GM12874 (cell line): Measurements from ENCODE around the gene LPP.

Source experiments
- TF ChIP-seq, protein P1 (sequence below): IDR thresholded peaks from 2 replicates; pipeline ENCODE4 v1.5.1; 2011; ENCODE audit warnings: low read depth, mild to moderate bottlenecking, control low read depth, low read length, moderate library complexity; ENCODE audit not compliant: insufficient read depth

LPP gene, protein sequence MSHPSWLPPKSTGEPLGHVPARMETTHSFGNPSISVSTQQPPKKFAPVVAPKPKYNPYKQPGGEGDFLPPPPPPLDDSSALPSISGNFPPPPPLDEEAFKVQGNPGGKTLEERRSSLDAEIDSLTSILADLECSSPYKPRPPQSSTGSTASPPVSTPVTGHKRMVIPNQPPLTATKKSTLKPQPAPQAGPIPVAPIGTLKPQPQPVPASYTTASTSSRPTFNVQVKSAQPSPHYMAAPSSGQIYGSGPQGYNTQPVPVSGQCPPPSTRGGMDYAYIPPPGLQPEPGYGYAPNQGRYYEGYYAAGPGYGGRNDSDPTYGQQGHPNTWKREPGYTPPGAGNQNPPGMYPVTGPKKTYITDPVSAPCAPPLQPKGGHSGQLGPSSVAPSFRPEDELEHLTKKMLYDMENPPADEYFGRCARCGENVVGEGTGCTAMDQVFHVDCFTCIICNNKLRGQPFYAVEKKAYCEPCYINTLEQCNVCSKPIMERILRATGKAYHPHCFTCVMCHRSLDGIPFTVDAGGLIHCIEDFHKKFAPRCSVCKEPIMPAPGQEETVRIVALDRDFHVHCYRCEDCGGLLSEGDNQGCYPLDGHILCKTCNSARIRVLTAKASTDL

DNA sequence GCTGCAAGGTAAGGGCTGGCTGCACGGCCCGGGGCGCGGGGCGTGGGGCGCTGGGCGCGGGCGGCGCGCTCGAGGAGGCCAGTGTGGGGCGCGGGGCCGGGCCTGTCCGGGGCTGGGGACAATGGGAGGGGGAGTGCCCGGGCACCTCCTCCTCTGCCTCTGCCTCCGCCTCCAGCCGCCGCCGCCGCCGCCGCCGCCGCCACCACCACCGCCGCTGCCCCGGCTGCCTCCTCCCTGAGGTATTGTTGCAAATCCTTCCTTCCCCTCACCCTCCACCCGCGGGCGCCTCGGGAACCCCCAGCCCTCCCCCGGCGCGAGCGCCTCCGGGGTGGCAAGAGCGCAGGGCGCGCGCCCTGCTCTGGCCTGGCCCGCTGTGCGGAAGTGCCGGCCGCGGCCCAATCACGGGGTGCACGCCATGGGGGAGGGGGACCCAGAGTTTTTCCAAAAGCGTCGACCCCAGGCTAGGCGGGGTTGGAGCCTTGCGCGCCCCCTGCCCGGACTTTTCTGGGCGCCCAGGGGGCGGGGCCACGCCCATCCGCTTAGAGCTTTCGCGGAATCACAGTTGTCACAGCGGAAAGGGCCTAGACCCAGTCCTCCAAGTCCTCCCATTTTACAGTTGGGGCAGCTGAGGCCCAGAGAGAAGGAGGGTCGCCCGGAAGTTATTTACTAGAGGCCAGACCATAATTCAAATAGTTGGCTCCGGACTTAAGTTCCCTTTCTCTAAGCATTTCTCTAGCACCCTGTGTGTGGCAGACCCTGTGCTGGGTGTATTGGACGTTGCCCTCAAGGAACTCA, at the start of gene LPP:
Gene LPP (plus strand): TSS at position 144 of the 795 bp plus-strand sequence. CDS start 251,964 bp downstream, outside the sequence.
- TF ChIP-seq, protein P1, sequence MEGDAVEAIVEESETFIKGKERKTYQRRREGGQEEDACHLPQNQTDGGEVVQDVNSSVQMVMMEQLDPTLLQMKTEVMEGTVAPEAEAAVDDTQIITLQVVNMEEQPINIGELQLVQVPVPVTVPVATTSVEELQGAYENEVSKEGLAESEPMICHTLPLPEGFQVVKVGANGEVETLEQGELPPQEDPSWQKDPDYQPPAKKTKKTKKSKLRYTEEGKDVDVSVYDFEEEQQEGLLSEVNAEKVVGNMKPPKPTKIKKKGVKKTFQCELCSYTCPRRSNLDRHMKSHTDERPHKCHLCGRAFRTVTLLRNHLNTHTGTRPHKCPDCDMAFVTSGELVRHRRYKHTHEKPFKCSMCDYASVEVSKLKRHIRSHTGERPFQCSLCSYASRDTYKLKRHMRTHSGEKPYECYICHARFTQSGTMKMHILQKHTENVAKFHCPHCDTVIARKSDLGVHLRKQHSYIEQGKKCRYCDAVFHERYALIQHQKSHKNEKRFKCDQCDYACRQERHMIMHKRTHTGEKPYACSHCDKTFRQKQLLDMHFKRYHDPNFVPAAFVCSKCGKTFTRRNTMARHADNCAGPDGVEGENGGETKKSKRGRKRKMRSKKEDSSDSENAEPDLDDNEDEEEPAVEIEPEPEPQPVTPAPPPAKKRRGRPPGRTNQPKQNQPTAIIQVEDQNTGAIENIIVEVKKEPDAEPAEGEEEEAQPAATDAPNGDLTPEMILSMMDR: no peak

DNA sequence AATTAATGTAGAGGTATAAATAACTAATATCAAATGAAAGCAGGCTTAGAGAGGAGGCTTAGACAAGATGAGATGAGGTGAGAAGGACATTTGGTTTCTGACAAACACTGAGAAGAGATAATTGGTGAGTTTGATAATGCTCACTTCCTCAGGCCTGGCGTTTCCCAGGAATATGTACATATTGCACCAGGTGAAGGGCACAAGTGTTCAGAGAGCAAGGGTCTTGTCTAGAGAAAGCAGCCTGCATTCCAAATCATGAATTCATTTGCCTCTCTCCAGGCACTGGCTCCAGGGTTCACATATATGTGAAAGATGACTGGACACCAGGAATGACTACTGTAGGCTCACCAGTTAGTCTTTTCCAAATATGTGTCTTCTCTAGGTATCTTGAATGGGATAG, 48.0 kb upstream of the LPP start:
- TF ChIP-seq, protein P1: no peak

DNA sequence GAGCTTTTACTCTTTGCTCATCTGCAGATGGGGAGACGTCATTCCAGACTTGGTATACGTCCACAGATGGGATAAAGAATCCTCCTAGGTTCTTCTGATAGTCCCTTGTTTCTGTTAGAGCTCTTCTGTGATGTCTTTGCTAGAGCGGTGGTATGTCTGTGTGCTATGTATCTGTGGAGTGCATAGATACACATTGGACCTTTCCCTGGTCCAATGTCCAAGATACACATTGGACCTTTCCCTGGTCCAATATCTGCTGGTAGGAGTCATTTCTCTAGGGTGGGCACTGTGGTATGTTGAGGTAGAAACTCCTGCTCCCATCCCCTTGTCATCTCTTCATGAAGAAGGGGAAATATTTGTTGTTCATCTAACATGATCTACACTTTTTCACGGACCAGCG, 47.5 kb upstream of the LPP start:
- TF ChIP-seq, protein P1: no peak

DNA sequence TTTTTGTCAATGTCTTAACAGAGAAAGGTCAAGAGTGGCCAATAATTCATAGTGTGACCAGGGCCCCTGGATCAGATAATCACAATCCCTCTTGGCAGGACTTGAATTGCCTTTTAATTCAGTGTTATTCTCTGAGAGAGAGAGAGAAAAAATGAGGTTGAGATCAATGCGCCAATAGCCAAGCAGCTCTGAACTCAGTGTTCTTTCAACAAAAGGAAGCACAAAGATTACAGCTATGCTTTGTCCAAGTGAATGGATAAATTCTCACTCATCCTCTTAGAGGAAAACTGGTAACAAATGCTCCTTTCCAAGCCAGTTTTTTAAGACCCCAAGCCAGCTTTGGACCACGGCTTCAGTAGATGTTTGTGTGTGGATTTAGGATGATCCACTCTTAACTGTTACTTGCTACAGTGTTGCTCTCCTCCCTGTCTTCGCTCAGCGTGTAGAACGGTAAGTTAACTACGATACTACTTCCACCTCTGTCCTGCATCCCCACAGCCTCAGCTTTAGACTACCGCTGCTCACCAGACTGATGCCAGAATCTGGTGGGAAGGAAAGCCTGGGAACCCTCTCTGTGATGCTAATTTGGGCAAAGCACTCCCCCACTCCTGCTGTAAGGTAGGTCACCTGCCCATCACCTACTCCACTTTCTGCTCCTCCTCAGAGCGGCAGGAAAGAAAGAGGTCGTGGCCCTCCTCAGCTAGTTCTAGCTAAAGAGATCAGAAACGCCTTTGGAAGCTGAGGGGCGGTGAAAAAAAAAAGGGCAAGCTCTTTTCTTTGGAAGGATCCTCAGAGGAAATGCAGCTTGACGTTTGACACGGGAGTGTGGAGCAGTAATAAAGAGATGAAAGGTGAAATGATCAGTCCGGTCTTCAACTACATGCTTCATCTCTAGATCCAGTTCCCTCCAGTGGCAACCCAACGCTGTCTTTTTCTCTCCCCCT, 46.8 kb upstream of the LPP start:
- TF ChIP-seq, protein P1: no peak

DNA sequence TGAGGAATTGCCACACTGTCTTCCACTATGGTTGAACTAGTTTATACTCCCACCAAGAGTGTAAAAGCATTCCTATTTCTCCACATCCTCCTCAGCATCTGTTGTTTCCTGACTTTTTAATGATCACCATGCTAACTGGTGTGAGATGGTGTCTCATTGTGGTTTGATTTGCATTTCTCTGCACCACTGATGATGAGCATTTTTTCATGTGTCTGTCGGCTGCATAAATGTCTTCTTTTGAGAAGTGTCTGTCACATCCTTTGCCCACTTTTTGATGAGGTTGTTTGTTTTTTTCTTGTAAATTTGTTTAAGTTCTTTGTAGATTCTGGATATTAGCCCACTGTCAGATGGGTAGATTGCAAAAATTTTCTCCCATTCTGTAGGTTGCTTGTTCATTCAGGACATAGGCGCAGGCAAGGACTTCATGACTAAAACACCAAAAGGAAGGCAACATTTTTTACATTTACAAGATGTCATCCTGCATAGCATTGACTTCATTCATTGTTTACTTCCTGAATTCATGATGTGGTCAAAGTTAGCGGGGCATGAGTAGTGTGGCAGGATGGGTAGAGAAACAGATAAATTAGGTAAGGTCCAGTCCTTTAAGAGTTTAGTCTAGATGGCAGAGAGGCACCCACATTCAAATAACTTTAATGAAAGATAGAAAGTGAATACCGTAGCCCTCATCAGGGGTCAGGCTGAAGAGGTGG, 45.1 kb upstream of the LPP start:
- TF ChIP-seq, protein P1: no peak

DNA sequence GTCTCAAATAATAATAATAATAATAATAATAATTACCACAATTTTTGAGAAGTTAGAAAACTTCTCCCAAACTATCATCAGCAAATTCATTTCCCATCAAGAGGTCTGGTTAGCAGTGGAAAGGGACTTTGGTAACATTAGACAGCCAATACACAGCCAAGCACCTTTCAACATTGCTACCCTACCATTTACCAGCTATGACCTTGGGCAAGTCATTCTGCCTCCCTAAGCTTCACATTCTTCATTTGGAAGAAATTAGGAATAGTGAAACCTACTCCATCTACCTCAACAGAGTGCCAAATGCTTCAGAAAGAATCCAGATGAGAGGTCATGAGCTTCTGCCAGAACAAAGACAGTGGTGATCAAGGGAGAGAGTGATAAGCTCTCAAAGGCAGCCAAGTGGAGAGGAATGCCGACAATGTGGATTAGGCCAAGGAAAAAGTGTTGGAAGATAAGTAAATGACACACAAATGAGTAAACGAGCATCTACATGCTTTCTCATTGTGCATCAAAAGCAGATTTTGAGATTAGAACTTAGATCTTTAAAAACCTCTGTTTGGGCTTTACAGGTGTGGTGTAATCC, 42.9 kb upstream of the LPP start:
- TF ChIP-seq, protein P1: no peak
